ENCODE results near the gene ADAMTS16.

Gene ADAMTS16

GRCh38 chr5:5360363-5360940 lies 220.3 kb downstream of the ADAMTS16 start:
- CTCF ChIA-PET = no interaction called here
- WGBS (ENCODE audit: insufficient coverage) = 83% methylated on average over 3 of the region's 8 CpGs
- H3K36me3 ChIP-seq (ENCODE audit: control insufficient read depth in 4 of 4, insufficient read depth in 4 of 4, low read length in 3 of 4) = no peaks in the 10 kb centered on the region
- DNase-seq = no peak
- H3K4me3 ChIP-seq (ENCODE audit: control insufficient read depth in 1 of 7, extremely low read depth in 1 of 7, insufficient read depth in 4 of 7, low read depth in 2 of 7, low read length in 6 of 7) = no peak overlapping the region
- H3K9me3 ChIP-seq (ENCODE audit: control extremely low read depth in 1 of 5, control insufficient read depth in 4 of 5, insufficient read depth in 2 of 5, low read depth in 1 of 5, low read length in 4 of 5) = no peaks in the 10 kb centered on the region
- H3K4me1 ChIP-seq (ENCODE audit: control extremely low read depth in 1 of 4, control insufficient read depth in 4 of 4, insufficient read depth in 4 of 4, low read length in 3 of 4) = no peaks in the 10 kb centered on the region
- H3K27ac ChIP-seq (ENCODE audit: insufficient read depth in 1 of 2, low read depth in 1 of 2, low read length in 2 of 2, poor library complexity in 1 of 2, severe bottlenecking in 2 of 2) = no peak overlapping the region
- no peaks in the 10 kb centered on the region for H3K27me3 ChIP-seq (replicated peaks in 2 of 5; ENCODE audit: control insufficient read depth in 4 of 5, insufficient read depth in 5 of 5, low read length in 4 of 5)
- POLR2A ChIA-PET = no interaction called here

GRCh38 chr5:5360941-5361520 lies 220.9 kb downstream of the ADAMTS16 start:
- WGBS (ENCODE audit: insufficient coverage) = 79% methylated on average over 10 of the region's 10 CpGs
- Histone ChIP-seq H3K4me1 (ENCODE audit: control extremely low read depth in 1 of 4, control insufficient read depth in 4 of 4, insufficient read depth in 4 of 4, low read length in 3 of 4) (no peaks in the 10 kb centered on the region), H3K36me3 (ENCODE audit: control insufficient read depth in 4 of 4, insufficient read depth in 4 of 4, low read length in 3 of 4) (no peaks in the 10 kb centered on the region), H3K27me3 (replicated peaks in 2 of 5; ENCODE audit: control insufficient read depth in 4 of 5, insufficient read depth in 5 of 5, low read length in 4 of 5) (no peaks in the 10 kb centered on the region), H3K4me3 (ENCODE audit: control insufficient read depth in 1 of 7, extremely low read depth in 1 of 7, insufficient read depth in 4 of 7, low read depth in 2 of 7, low read length in 6 of 7) (no peak overlapping the region), H3K27ac (ENCODE audit: insufficient read depth in 1 of 2, low read depth in 1 of 2, low read length in 2 of 2, poor library complexity in 1 of 2, severe bottlenecking in 2 of 2) (no peak overlapping the region), H3K9me3 (ENCODE audit: control extremely low read depth in 1 of 5, control insufficient read depth in 4 of 5, insufficient read depth in 2 of 5, low read depth in 1 of 5, low read length in 4 of 5) (no peaks in the 10 kb centered on the region)
- POLR2A ChIA-PET = no interaction called here
- no peak for DNase-seq
- CTCF ChIA-PET = no interaction called here

- no peak for DNase-seq
- 100% methylated on average over 1 of the region's 3 CpGs for WGBS (ENCODE audit: insufficient coverage)
- H3K27me3 ChIP-seq (replicated peaks in 2 of 5; ENCODE audit: control insufficient read depth in 4 of 5, insufficient read depth in 5 of 5, low read length in 4 of 5) = no peaks in the 10 kb centered on the region
- no peaks in the 10 kb centered on the region for H3K4me1 ChIP-seq (ENCODE audit: control extremely low read depth in 1 of 4, control insufficient read depth in 4 of 4, insufficient read depth in 4 of 4, low read length in 3 of 4)
- no peak overlapping the region for H3K27ac ChIP-seq (ENCODE audit: insufficient read depth in 1 of 2, low read depth in 1 of 2, low read length in 2 of 2, poor library complexity in 1 of 2, severe bottlenecking in 2 of 2)
- no peaks in the 10 kb centered on the region for H3K36me3 ChIP-seq (ENCODE audit: control insufficient read depth in 4 of 4, insufficient read depth in 4 of 4, low read length in 3 of 4)
- ChIA-PET POLR2A (no interaction called here), CTCF (no interaction called here)
- H3K9me3 ChIP-seq (ENCODE audit: control extremely low read depth in 1 of 5, control insufficient read depth in 4 of 5, insufficient read depth in 2 of 5, low read depth in 1 of 5, low read length in 4 of 5) = no peaks in the 10 kb centered on the region
- H3K4me3 ChIP-seq (ENCODE audit: control insufficient read depth in 1 of 7, extremely low read depth in 1 of 7, insufficient read depth in 4 of 7, low read depth in 2 of 7, low read length in 6 of 7) = no peak overlapping the region
These were observed 222.9 kb downstream of the ADAMTS16 start for GRCh38 chr5:5363045-5363444.

GRCh38 chr5:5364932-5365331 lies 224.8 kb downstream of the ADAMTS16 start:
- H3K27me3 ChIP-seq (replicated peaks in 2 of 5; ENCODE audit: control insufficient read depth in 4 of 5, insufficient read depth in 5 of 5, low read length in 4 of 5) = no peaks in the 10 kb centered on the region
- no peaks in the 10 kb centered on the region for H3K9me3 ChIP-seq (ENCODE audit: control extremely low read depth in 1 of 5, control insufficient read depth in 4 of 5, insufficient read depth in 2 of 5, low read depth in 1 of 5, low read length in 4 of 5)
- no peaks in the 10 kb centered on the region for H3K4me1 ChIP-seq (ENCODE audit: control extremely low read depth in 1 of 4, control insufficient read depth in 4 of 4, insufficient read depth in 4 of 4, low read length in 3 of 4)
- 94% methylated on average over 7 of the region's 7 CpGs for WGBS (ENCODE audit: insufficient coverage)
- ChIA-PET POLR2A (no interaction called here), CTCF (no interaction called here)
- no peak overlapping the region for H3K27ac ChIP-seq (ENCODE audit: insufficient read depth in 1 of 2, low read depth in 1 of 2, low read length in 2 of 2, poor library complexity in 1 of 2, severe bottlenecking in 2 of 2)
- H3K4me3 ChIP-seq (ENCODE audit: control insufficient read depth in 1 of 7, extremely low read depth in 1 of 7, insufficient read depth in 4 of 7, low read depth in 2 of 7, low read length in 6 of 7) = no peak overlapping the region
- no peak for DNase-seq
- H3K36me3 ChIP-seq (ENCODE audit: control insufficient read depth in 4 of 4, insufficient read depth in 4 of 4, low read length in 3 of 4) = no peaks in the 10 kb centered on the region

GRCh38 chr5:5367739-5368138 lies 227.6 kb downstream of the ADAMTS16 start:
- Histone ChIP-seq H3K4me1 (ENCODE audit: control extremely low read depth in 1 of 4, control insufficient read depth in 4 of 4, insufficient read depth in 4 of 4, low read length in 3 of 4) (no peaks in the 10 kb centered on the region), H3K36me3 (ENCODE audit: control insufficient read depth in 4 of 4, insufficient read depth in 4 of 4, low read length in 3 of 4) (no peaks in the 10 kb centered on the region), H3K27ac (ENCODE audit: insufficient read depth in 1 of 2, low read depth in 1 of 2, low read length in 2 of 2, poor library complexity in 1 of 2, severe bottlenecking in 2 of 2) (no peak overlapping the region), H3K27me3 (replicated peaks in 2 of 5; ENCODE audit: control insufficient read depth in 4 of 5, insufficient read depth in 5 of 5, low read length in 4 of 5) (no peaks in the 10 kb centered on the region), H3K9me3 (ENCODE audit: control extremely low read depth in 1 of 5, control insufficient read depth in 4 of 5, insufficient read depth in 2 of 5, low read depth in 1 of 5, low read length in 4 of 5) (no peaks in the 10 kb centered on the region), H3K4me3 (ENCODE audit: control insufficient read depth in 1 of 7, extremely low read depth in 1 of 7, insufficient read depth in 4 of 7, low read depth in 2 of 7, low read length in 6 of 7) (no peak overlapping the region)
- WGBS (ENCODE audit: insufficient coverage) = no CpG with 5 or more reads among the region's 1 CpG
- DNase-seq = no peak
- POLR2A ChIA-PET = no interaction called here
- CTCF ChIA-PET = no interaction called here

- CTCF ChIA-PET = interaction anchor here (0.9 kb wide), 1 partner anchor 97 kb away, joined by 3 read pairs; no protein-coding TSS in a partner anchor
- no peaks in the 10 kb centered on the region for H3K4me1 ChIP-seq (ENCODE audit: control extremely low read depth in 1 of 4, control insufficient read depth in 4 of 4, insufficient read depth in 4 of 4, low read length in 3 of 4)
- POLR2A ChIA-PET = no interaction called here
- DNase-seq = no peak
- no peaks in the 10 kb centered on the region for H3K9me3 ChIP-seq (ENCODE audit: control extremely low read depth in 1 of 5, control insufficient read depth in 4 of 5, insufficient read depth in 2 of 5, low read depth in 1 of 5, low read length in 4 of 5)
- no peaks in the 10 kb centered on the region for H3K27me3 ChIP-seq (replicated peaks in 2 of 5; ENCODE audit: control insufficient read depth in 4 of 5, insufficient read depth in 5 of 5, low read length in 4 of 5)
- whole genome bisulfite sequencing (ENCODE audit: insufficient coverage) = 58% methylated on average over 3 of the region's 4 CpGs
- H3K27ac ChIP-seq (ENCODE audit: insufficient read depth in 1 of 2, low read depth in 1 of 2, low read length in 2 of 2, poor library complexity in 1 of 2, severe bottlenecking in 2 of 2) = no peak overlapping the region
- no peak overlapping the region for H3K4me3 ChIP-seq (ENCODE audit: control insufficient read depth in 1 of 7, extremely low read depth in 1 of 7, insufficient read depth in 4 of 7, low read depth in 2 of 7, low read length in 6 of 7)
- no peaks in the 10 kb centered on the region for H3K36me3 ChIP-seq (ENCODE audit: control insufficient read depth in 4 of 4, insufficient read depth in 4 of 4, low read length in 3 of 4)
These were observed 229.0 kb downstream of the ADAMTS16 start for GRCh38 chr5:5369051-5369605.
